Spleen (tissue), 7 donors: ENCODE results near the gene PMM1.

Source experiments
- CTCF ChIP-seq, 11 experiments: fragments of 200-600 bp in 7 of 11; fragments of 450-650 bp in 4 of 11; sonication (generic) in 4 of 11; IDR thresholded peaks in 8 of 11; conservative IDR thresholded peaks in 3 of 11; 1 replicate in 7 of 11; 2 replicates in 4 of 11; pipeline versions ENCODE4 v1.4.0 to v1.8.0; 2016 to 2021; ENCODE audit warnings: antibody characterized with exemption in 11 of 11, inconsistent platforms in 4 of 11, mild to moderate bottlenecking in 1 of 11
- POLR2A ChIP-seq, 3 donors: fragments of 450-650 bp; IDR thresholded peaks; one replicate each; pipeline ENCODE4 v1.5.1; 2017; ENCODE audit warnings: antibody characterized with exemption in 3 of 3, mild to moderate bottlenecking in 1 of 3
- POLR2AphosphoS5 ChIP-seq, 3 donors: sonication (generic); formaldehyde crosslinking; IDR thresholded peaks; one replicate each; pipeline ENCODE4 v1.5.1; 2017; ENCODE audit warnings: antibody characterized with exemption in 3 of 3
- donor health status: DM: no; HTN: no; CAD: no; lungs with moderate emphysema.
- donor health status: DM: no; HTN: no; CAD: no.
- donor health status: DM: no; HTN: no; CAD: no.

GRCh38 chr22:41589391-41590241 lies at the start of gene PMM1:
- TF ChIP-seq POLR2A (IDR thresholded peaks at IDR 0.05) (peak; percentile 7 to 84 (median 68)), CTCF (IDR thresholded peaks at IDR 0.05 in 8 of 11, conservative IDR thresholded peaks at IDR 0.05 in 3 of 11) (no peak), POLR2AphosphoS5 (IDR thresholded peaks at IDR 0.05) (peak; percentile 96 to 97 (median 97))
